GM19043 (cell line): ENCODE results near the gene RER1.

Experiments
- ATAC-seq: cut with Tn5 transposase; IDR thresholded peaks from one replicate; pipeline ENCODE4 v1.9.1; 2021; ENCODE audit warnings: low read depth; ENCODE audit not compliant: unreplicated experiment

RER1 gene

DNA sequence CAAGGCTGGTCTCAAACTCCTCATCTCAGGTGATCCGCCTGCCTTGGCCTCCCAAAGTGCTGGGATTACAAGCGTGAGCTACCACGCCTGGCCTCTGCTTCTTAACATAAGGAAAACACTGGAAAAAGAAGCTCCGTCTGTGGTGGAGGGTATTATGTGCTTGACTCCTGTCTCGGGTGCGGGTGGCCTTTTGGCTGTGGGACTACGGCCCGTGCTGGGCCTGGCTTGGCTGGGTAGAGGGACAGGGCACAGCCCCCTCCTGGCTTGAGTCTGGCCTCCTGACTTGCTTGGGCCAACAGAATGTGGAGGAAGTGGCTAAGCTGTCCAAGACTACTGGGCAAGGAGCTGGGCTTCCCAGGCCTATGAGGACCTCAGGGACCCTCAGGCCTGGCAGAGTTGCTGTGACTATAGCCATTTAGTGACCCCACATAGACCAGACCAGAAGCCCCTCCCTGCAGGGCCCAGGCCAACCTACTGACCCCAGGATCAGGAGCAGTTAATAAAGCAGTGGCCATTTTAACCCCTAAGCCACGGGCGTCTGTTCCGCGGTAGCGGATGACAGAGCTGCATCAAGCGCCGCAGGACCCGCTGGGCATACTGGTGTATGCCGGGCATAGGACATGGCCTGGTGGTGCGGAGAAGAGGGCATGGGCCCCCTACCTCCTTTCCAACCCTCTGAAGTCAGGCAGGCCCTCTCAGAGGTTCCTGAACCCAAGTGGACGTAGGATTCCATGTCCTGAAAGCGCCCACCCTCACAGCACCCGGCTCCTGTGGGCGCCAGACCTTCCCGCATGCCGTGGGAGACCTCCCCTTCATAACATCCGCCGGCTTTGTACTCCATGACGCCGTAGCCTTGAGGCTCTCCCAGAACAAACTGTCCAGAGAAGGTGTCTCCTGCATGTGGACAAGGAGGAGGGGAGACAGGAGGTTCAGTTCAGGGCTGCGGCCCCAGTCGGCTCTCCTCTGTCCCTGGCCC lies 4.7 kb upstream of the RER1 start:
- ATAC-seq, result no peak

GRCh38 chr1:2388004-2388913 lies 3.4 kb upstream of the RER1 start:
- ATAC-seq, result no peak

DNA sequence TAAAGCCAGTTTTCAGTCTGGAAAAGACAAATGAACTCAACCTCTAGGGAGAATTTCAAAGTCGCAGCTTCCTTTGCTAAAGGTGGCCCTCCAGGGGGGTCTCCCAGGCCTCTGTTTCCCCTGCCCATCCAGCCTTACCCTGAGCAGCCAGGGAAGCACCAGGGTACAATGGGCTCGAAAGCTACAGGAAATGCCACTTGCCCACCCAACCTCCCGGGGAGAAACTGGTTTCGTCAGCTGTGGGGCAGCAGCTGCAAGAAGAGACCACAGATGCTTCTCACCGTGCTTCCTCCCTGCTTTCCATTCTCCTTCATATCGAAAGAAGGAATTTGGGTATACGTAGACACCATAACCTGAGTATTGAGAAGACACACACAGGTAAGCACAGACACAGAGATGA lies 2.0 kb upstream of the RER1 start:
- no peak for ATAC-seq

DNA sequence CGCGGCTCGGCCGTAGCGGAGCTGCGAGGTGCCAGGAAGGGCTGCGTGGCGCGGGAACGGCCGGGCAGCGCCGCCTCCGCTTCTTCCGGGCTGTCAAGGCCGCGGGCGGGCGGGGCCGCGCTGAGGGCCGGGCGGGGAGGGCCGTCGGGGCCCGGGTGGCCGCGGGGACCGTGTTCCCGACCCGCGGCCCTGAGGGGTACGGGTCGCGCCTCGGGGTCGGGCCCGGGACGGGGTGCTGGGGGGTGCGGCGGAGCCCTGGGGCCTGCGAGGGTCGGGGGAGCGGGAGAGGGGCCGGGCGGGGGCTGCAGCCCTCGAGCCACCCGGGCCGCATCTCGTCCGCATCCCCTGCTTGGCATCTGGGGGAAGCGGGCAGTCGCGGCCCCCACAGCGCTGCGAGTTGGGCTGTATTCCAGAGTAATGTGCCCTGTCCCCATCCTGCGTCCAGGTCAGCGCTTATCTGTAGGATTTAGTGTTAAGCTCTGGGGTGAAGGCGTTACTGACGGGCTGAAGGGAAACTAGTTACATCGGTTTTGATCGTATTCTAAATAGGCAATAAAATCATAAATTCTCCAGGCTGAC lies 379 bp downstream of the RER1 start:
- peak; percentile 12 for ATAC-seq

DNA sequence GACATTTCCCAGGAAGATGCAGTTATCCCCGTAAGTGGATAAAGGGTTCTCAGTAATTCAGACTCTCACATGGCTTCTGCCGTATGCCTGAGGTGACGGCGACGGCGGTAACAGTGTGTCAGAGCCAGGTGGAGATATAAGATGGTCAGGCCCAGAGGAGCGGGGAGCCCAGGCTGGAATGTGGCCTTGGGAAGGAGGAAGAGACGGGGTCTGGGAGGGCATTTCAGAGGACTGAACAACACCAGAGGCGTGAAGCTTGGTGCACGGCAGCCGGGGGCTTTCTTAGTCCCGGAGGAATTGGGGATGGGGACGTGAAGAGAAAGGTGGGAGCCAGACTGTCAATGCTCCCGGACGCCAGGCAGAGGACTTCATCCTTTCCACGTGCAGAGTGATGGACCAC lies 1.0 kb downstream of the RER1 start:
- no peak for ATAC-seq

DNA sequence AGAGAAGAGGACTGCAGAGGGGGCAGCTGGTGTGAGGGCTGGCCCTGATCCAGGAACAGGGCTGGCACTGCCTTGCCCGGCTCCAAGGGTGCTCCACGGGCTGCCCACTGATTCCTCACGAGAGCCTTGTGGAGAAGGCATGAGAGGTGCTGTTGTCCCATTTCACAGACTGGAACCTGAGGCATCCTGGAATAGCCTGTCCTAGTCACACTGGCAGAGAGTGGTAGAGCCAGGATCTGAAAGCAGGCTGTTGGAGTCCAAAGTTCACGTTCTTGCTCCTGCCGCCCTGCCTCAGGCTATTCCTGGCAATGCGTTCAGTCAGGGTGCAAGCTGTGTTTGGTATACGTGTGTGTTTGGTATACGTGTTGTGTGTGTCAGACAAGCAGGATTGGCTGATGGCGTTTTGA lies 1.8 kb downstream of the RER1 start:
- no peak for ATAC-seq

DNA sequence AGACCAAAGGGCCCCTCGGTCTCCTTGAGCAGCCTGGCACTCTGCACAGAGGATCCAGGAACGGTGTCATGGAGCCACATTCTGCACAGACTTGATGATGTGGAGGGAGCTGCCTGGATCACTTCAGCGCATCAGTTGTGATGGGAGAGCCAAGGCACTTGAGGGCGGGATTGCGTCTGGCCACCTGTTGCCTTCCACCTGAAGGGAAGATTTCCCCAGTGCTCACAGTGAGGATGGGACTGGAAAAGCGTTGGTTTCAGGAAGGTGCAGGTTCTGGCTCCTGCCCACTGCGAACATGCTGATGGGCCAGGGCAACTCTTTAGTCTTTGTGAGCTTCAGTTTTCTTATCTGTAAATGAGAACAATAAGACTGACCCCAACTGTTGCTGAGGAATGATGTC lies 2.6 kb downstream of the RER1 start:
- no peak for ATAC-seq

- ATAC-seq, result no peak
Observed at GRCh38 chr1:2394761-2395160, 3.1 kb downstream of the RER1 start.

GRCh38 chr1:2395245-2395644 lies 3.6 kb downstream of the RER1 start:
- ATAC-seq, result no peak

DNA sequence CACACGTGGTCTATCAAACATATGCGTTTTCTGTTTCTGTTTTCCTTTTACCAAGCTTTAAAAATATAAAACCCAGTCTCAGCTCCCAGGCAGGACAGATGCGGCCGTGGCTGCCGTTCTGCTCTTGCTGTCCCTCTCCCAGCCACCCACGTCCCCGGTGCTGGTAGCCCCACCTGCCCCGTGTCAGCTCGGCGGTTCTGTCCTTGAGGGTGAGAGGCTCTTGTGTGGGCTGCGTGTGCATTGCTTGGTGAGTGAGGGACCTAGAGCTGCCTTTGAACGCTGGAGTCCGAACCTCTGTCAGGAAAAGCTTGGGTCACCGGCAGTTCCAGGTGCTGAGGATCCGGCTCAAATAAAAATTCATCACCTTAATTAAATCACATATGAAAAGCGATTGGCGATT lies 4.4 kb downstream of the RER1 start:
- ATAC-seq, result no peak

- ATAC-seq, result no peak
Observed at GRCh38 chr1:2396476-2396875, 4.8 kb downstream of the RER1 start.

- ATAC-seq, result no peak
Observed at GRCh38 chr1:2397007-2397679, 5.5 kb downstream of the RER1 start.

DNA sequence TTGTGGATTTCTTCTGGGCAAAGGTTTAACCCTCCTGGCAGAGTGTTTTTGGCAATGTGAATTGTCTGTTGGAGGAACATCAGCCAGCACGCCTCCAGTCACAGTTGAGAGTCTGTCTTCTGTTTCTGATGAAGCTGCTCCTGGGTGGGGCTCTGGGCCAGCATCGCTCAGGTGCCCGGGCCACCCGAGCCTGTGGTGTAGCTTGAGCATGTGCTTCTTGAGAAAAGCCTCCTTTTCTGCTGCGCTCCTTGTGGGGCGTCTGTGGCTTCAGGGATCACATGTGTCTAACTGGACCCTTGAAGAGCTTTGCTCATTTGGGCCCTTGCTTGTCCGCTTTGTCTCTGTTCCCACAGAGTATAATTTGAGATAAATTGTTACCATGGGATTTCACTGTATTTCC lies 7.2 kb downstream of the RER1 start:
- no peak for ATAC-seq

DNA sequence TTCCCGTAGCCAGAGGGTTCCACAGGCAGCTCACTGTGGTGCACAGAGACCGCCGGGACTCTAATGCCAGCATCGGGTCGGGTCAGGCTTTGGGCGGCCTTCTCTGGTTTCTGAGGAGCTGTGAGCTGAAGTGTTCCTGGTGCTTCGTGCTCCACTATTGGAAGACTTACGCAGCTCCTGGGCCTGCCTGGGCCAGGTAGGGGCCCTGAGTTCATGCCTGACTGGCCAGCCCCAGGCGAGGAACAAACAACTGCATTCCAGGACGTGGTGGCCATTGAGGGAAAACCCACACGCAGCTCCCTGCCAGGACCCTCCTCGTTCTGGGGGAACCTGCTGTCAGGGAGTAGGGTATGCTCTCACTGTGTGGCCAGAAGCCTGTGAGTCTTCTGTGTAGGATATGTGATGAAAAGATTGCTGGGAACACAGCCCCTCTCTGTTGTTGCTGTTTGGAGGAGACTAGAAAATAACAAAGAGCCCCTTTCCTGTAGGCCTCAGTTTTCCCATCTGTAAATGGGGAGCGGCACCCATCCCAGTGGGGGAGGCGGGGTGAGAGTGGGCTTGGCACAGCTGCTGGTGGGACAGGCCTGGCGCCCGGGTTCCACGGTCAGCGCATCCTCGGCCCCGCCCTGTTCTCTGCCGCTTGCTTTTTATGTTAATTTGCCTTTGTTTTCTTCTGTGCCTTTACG lies 8.4 kb downstream of the RER1 start:
- no peak for ATAC-seq

- no peak for ATAC-seq
Observed at GRCh38 chr1:2400576-2400909, 8.9 kb downstream of the RER1 start.

- ATAC-seq, result no peak
Observed at GRCh38 chr1:2400950-2401649, 9.5 kb downstream of the RER1 start.

DNA sequence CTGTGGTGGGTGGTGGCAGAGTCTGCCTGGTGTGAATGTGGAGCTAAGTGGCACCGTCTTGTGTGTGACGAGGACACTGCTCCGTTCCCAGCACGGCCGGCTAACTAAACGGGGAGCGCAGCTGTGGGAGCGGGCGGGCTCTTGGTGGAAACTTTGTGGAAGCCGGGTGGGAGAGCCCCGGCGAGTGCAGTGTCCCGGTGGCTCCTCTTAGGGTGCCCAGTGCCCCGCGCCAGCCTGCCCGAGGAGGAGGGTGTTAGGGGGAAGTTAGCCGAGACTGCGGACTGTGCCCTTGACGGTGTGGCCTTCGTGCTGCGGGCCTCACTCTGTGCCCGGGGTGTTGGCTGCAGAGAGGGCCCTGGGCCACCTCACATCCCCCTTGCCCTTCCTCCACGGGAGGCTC lies 10.8 kb downstream of the RER1 start:
- ATAC-seq, result no peak

GRCh38 chr1:2403273-2403672 lies 11.6 kb downstream of the RER1 start:
- ATAC-seq, result no peak

DNA sequence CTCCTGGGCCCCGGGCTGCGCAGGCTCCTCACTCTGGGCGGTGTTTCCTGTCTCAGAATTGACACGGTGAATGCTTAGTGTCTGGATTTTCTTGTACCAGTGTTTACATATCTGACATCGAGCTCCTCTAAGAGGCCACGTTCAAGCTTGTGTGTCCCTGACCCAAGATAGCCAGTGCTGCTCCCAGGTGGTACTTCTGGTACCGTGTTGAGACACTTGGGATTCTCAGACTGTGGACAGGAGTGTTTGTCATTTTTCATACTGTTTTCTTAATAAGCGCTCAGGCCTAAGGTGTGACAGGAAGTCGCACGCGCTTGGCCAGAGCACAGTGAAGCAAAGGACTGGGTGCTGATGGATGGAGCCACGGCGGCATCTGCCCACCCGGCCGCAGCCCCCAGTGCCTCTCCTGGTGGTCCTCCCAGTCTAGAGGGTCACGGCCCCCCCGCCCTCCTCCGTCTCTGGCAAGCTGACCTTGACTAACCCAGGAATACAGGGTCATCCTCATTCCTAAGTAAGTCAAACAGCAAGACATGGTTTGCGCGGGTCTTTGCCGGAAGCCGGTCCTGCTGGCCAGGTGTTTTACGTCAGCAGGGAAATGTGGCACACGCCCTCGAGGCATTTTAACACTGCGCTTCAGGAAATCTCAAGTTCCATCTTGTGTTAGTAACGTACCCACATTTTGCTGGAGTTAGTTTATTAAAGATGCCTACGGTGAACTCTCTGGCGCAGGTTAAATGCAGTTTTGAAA lies 12.7 kb downstream of the RER1 start:
- no peak for ATAC-seq
